Choroid plexus epithelial cell (primary cell): Measurements from ENCODE around the gene THAP11.

Experiments used
- DNase-seq: peaks from one replicate; pipeline ENCODE4 v3.0.0-alpha.2; 2010; ENCODE audit warnings: low read depth
- H3K4me3 ChIP-seq: 2 replicates; pipeline ENCODE4 v1.5.1; 2011; ENCODE audit warnings: low read depth, mild to moderate bottlenecking, control low read depth, low read length, moderate library complexity
- CTCF ChIP-seq: conservative IDR thresholded peaks from 2 replicates; pipeline ENCODE4 v1.5.1; 2011; ENCODE audit warnings: low read depth, mild to moderate bottlenecking, control low read depth, inconsistent platforms, low read length, moderate library complexity

THAP11 gene

GRCh38 chr16:67878232-67878631 is 36.1 kb downstream of the THAP11 start:
- TF ChIP-seq CTCF = no peak
- no peak for DNase-seq
- H3K4me3 ChIP-seq = no peak overlapping the region

GRCh38 chr16:67878846-67879245 is 36.7 kb downstream of the THAP11 start:
- no peak for DNase-seq
- H3K4me3 ChIP-seq = no peak overlapping the region
- no peak for TF ChIP-seq CTCF

GRCh38 chr16:67879462-67879861 is 37.3 kb downstream of the THAP11 start:
- H3K4me3 ChIP-seq = no peak overlapping the region
- TF ChIP-seq CTCF = no peak
- no peak for DNase-seq

GRCh38 chr16:67879936-67880335 is 37.8 kb downstream of the THAP11 start:
- H3K4me3 ChIP-seq = no peak overlapping the region
- no peak for TF ChIP-seq CTCF
- DNase-seq = no peak

GRCh38 chr16:67880584-67880983 is 38.5 kb downstream of the THAP11 start:
- no peak for TF ChIP-seq CTCF
- H3K4me3 ChIP-seq = no peak overlapping the region
- DNase-seq = no peak

GRCh38 chr16:67881621-67882161 is 39.6 kb downstream of the THAP11 start:
- TF ChIP-seq CTCF = no peak
- H3K4me3 ChIP-seq = no peak overlapping the region
- no peak for DNase-seq

GRCh38 chr16:67882374-67883145 is 40.4 kb downstream of the THAP11 start:
- no peak overlapping the region for H3K4me3 ChIP-seq
- no peak for DNase-seq
- no peak for TF ChIP-seq CTCF
